CD8-positive, alpha-beta memory T cell (primary cell): Measurements from ENCODE around the gene APP. TPM values are rescaled to one million over a fixed set of nuclear protein-coding genes. Genes with fewer than 3 reads are reported as not detected.
A peak's percentile ranks its signal among the peaks of the same experiment; 100 is the strongest.

Source experiments
- CTCF ChIA-PET: fragments of 350-600 bp; sonication (Branson Sonifier 250); formaldehyde crosslinking; loops from one replicate; lab custom pipeline; 2021; ENCODE audit warnings: antibody characterized with exemption; lab: Charles Lee
- POLR2A ChIA-PET: fragments of 350-600 bp; sonication (Branson Sonifier 250); formaldehyde crosslinking; loops from one replicate; lab custom pipeline; 2021; ENCODE audit warnings: antibody characterized with exemption; lab: Charles Lee
- DNase-seq, 5 donors: peaks; one replicate each; pipeline versions ENCODE4 v3.0.0 to v3.0.0-alpha.2; 2020 to 2022; ENCODE audit warnings: mixed read lengths in 1 of 5
- H3K27ac ChIP-seq: one replicate; pipeline ENCODE4 v1.7.0; 2013; ENCODE audit warnings: low read depth, mild to moderate bottlenecking, low read length, moderate library complexity
- H3K27me3 ChIP-seq: 2 replicates; pipeline ENCODE4 v1.7.0; 2013; ENCODE audit warnings: low read length, mild to moderate bottlenecking; ENCODE audit not compliant: insufficient read depth, poor library complexity, severe bottlenecking
- H3K36me3 ChIP-seq: 2 replicates; pipeline ENCODE4 v1.7.0; 2013; ENCODE audit warnings: mild to moderate bottlenecking, low read length, moderate library complexity; ENCODE audit not compliant: insufficient read depth
- H3K4me1 ChIP-seq: 2 replicates; pipeline ENCODE4 v1.7.0; 2013; ENCODE audit warnings: mild to moderate bottlenecking, low read length, moderate library complexity; ENCODE audit not compliant: insufficient read depth
- H3K4me3 ChIP-seq: 2 replicates; pipeline ENCODE4 v1.7.0; 2013; ENCODE audit warnings: mild to moderate bottlenecking, low read length
- H3K9me3 ChIP-seq: 2 replicates; pipeline ENCODE4 v1.7.0; 2013; ENCODE audit warnings: mild to moderate bottlenecking, low read length
- H3K27ac Mint-ChIP-seq, 8 donors: one replicate each; pipeline ENCODE4 v1.8.0; 2020 to 2021; ENCODE audit warnings: mixed read lengths in 8 of 8, mild to moderate bottlenecking in 6 of 8, inconsistent platforms in 3 of 8, moderate library complexity in 3 of 8
- H3K27me3 Mint-ChIP-seq, 2 donors: one replicate each; pipeline ENCODE4 v1.8.0; 2020 to 2021; ENCODE audit warnings: mixed read lengths in 2 of 2, mild to moderate bottlenecking in 1 of 2, moderate library complexity in 1 of 2
- H3K36me3 Mint-ChIP-seq, 3 donors: one replicate each; pipeline ENCODE4 v1.8.0; 2020 to 2021; ENCODE audit warnings: mixed read lengths in 3 of 3, inconsistent platforms in 1 of 3, mild to moderate bottlenecking in 1 of 3
- H3K4me1 Mint-ChIP-seq, 3 donors: one replicate each; pipeline ENCODE4 v1.8.0; 2020 to 2021; ENCODE audit warnings: mixed read lengths in 3 of 3, inconsistent platforms in 1 of 3, mild to moderate bottlenecking in 1 of 3
- H3K4me3 Mint-ChIP-seq, 7 donors: one replicate each; pipeline ENCODE4 v1.8.0; 2020 to 2021; ENCODE audit warnings: mixed read lengths in 7 of 7, mild to moderate bottlenecking in 6 of 7, moderate library complexity in 4 of 7, inconsistent platforms in 2 of 7
- H3K9me3 Mint-ChIP-seq, 5 donors: one replicate each; pipeline ENCODE4 v1.8.0; 2020 to 2022; ENCODE audit warnings: mixed read lengths in 5 of 5, mild to moderate bottlenecking in 3 of 5, moderate library complexity in 2 of 5, inconsistent platforms in 1 of 5
- polyA plus RNA-seq: library from polyadenylated mRNA; unstranded; fragments of 300-500 nt; fragmentation: Illumina TruSeq; gene quantifications from one replicate; pipeline ENCODE4 v1.2.3, GENCODE V29; 2021
- total RNA-seq, 2 experiments: library from RNA; stranded (reverse); gene quantifications; one replicate each; pipeline ENCODE4 v1.2.3, GENCODE V29; 2021

The APP gene
- total and polyA plus RNA-seq, 3 experiments from 2014 or later: 5.3 to 15.3 (median 15.2) TPM

DNA sequence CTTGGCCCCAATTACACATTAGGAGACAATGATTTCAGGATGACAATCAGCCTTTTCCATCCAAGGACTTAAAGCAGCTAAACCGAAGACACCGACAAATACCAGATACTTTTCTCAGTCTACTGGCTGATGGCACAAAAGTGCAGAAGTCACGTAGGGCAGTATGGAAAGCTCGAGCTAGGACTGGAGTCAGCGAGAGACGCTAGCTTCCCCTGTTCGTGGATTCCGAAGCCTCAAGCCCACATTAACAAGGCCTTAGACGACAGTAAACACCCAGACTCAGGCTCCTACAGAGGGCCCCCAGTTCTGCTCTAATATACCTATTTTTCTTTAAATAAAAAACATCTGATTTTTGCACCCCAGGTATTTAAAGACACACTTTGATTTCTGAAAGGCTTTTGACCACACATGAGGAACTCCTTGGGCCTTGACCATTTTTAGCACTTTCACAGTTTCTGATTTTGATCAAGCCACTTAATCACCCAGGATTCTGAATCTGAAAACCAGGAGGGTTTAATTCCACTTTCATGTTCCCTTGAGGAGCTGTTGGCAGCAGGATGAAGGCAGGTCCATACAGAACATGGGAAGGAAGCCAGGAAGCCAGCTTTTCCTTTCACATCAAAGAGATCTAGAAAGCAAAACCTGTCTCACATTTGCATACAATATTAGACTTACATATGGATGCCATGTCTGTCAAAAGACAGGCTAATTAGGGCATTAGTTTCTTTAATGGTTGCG lies 231.7 kb downstream of the APP start:
- Mint-ChIP-seq H3K4me1 (no peaks in the 10 kb centered on the region), H3K27me3 (no peaks in the 10 kb centered on the region)
- POLR2A ChIA-PET: no interaction called here

GRCh38 chr21:25936776-25937175 lies 233.8 kb downstream of the APP start:
- H3K27ac ChIP-seq: no peak overlapping the region
- CTCF ChIA-PET: no interaction called here
- H3K4me3 Mint-ChIP-seq: no peak overlapping the region

More for the DNA sequence above, 231.7 kb downstream of the APP start:
- Histone ChIP-seq H3K27ac (no peak overlapping the region), H3K4me1 (no peaks in the 10 kb centered on the region), H3K36me3 (no peaks in the 10 kb centered on the region), H3K27me3 (no peaks in the 10 kb centered on the region), H3K4me3 (no peak overlapping the region), H3K9me3 (no peaks in the 10 kb centered on the region)
- H3K36me3 Mint-ChIP-seq: no peaks in the 10 kb centered on the region
- H3K4me3 Mint-ChIP-seq: no peak overlapping the region
- H3K9me3 Mint-ChIP-seq: no peaks in the 10 kb centered on the region
- H3K27ac Mint-ChIP-seq: peak overlapping the region in 1 of 8 donors; percentile 34
- DNase-seq: no peak
- CTCF ChIA-PET: no interaction called here

DNA sequence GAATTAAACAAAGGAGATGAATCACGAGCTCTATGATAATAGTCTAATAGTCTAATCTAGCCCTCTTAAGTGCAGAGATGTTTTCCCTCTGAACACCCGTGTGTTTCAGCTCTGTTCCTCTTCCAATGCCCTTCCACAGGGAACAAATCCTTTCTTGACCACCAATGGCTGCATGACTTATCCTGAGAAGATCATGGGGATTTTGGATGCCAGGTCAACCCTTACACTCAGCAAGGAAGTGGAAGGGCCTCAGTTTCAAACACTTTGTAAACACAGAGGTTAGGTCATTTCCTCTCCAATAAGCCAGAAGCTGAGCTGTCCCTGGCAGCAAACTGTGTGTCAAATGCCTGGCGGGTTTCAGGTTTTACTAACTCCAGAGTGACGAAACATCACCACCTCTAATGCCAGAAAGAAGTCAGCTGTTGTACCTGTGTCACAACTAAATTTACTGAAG lies 235.8 kb downstream of the APP start:
- no peak for DNase-seq
- Mint-ChIP-seq H3K9me3 (no peaks in the 10 kb centered on the region), H3K36me3 (no peaks in the 10 kb centered on the region), H3K27ac (no peak overlapping the region), H3K4me1 (no peaks in the 10 kb centered on the region), H3K27me3 (no peaks in the 10 kb centered on the region), H3K4me3 (no peak overlapping the region)
- no peaks in the 10 kb centered on the region for H3K27me3 ChIP-seq
- no peaks in the 10 kb centered on the region for H3K9me3 ChIP-seq
- no peak overlapping the region for H3K27ac ChIP-seq
- POLR2A ChIA-PET: no interaction called here
- H3K36me3 ChIP-seq: no peaks in the 10 kb centered on the region
- no peaks in the 10 kb centered on the region for H3K4me1 ChIP-seq
- CTCF ChIA-PET: no interaction called here
- H3K4me3 ChIP-seq: no peak overlapping the region

More at GRCh38 chr21:25936776-25937175, 233.8 kb downstream of the APP start:
- Histone ChIP-seq H3K27me3 (no peaks in the 10 kb centered on the region), H3K9me3 (no peaks in the 10 kb centered on the region), H3K36me3 (no peaks in the 10 kb centered on the region), H3K4me1 (no peaks in the 10 kb centered on the region), H3K4me3 (no peak overlapping the region)
- Mint-ChIP-seq H3K36me3 (no peaks in the 10 kb centered on the region), H3K27me3 (no peaks in the 10 kb centered on the region), H3K4me1 (no peaks in the 10 kb centered on the region), H3K27ac (no peak overlapping the region), H3K9me3 (no peaks in the 10 kb centered on the region)
- DNase-seq: no peak
- POLR2A ChIA-PET: no interaction called here

GRCh38 chr21:25934130-25934529 lies 236.4 kb downstream of the APP start:
- no peak for DNase-seq
- no peaks in the 10 kb centered on the region for H3K27me3 Mint-ChIP-seq
- H3K36me3 Mint-ChIP-seq: no peaks in the 10 kb centered on the region
- no peaks in the 10 kb centered on the region for H3K4me1 Mint-ChIP-seq
- Histone ChIP-seq H3K36me3 (no peaks in the 10 kb centered on the region), H3K4me3 (no peak overlapping the region), H3K27ac (no peak overlapping the region), H3K9me3 (no peaks in the 10 kb centered on the region), H3K4me1 (no peaks in the 10 kb centered on the region), H3K27me3 (no peaks in the 10 kb centered on the region)
- H3K4me3 Mint-ChIP-seq: no peak overlapping the region
- CTCF ChIA-PET: no interaction called here
- POLR2A ChIA-PET: no interaction called here
- H3K27ac Mint-ChIP-seq: no peak overlapping the region
- no peaks in the 10 kb centered on the region for H3K9me3 Mint-ChIP-seq

GRCh38 chr21:25931765-25932164 lies 238.8 kb downstream of the APP start:
- Histone ChIP-seq H3K4me1 (no peaks in the 10 kb centered on the region), H3K9me3 (no peaks in the 10 kb centered on the region), H3K36me3 (no peaks in the 10 kb centered on the region), H3K27ac (no peak overlapping the region), H3K4me3 (no peak overlapping the region), H3K27me3 (no peaks in the 10 kb centered on the region)
- Mint-ChIP-seq H3K36me3 (peaks cover 0 to 1% (median 0%) of the 10 kb centered on the region in 3 donors), H3K9me3 (no peaks in the 10 kb centered on the region), H3K27me3 (no peaks in the 10 kb centered on the region), H3K27ac (no peak overlapping the region), H3K4me1 (no peaks in the 10 kb centered on the region), H3K4me3 (no peak overlapping the region)
- ChIA-PET CTCF (no interaction called here), POLR2A (no interaction called here)
- no peak for DNase-seq

- no peaks in the 10 kb centered on the region for H3K27me3 Mint-ChIP-seq
- no peaks in the 10 kb centered on the region for H3K4me1 Mint-ChIP-seq
- H3K4me3 Mint-ChIP-seq: no peak overlapping the region
- Histone ChIP-seq H3K27ac (no peak overlapping the region), H3K9me3 (no peaks in the 10 kb centered on the region), H3K4me3 (no peak overlapping the region), H3K36me3 (no peaks in the 10 kb centered on the region), H3K27me3 (no peaks in the 10 kb centered on the region), H3K4me1 (no peaks in the 10 kb centered on the region)
- ChIA-PET CTCF (no interaction called here), POLR2A (no interaction called here)
- peaks cover 0 to 1% (median 0%) of the 10 kb centered on the region in 3 donors for H3K36me3 Mint-ChIP-seq
- no peak overlapping the region for H3K27ac Mint-ChIP-seq
- DNase-seq: no peak
- no peaks in the 10 kb centered on the region for H3K9me3 Mint-ChIP-seq
Observed at GRCh38 chr21:25929856-25930520, 240.6 kb downstream of the APP start.

DNA sequence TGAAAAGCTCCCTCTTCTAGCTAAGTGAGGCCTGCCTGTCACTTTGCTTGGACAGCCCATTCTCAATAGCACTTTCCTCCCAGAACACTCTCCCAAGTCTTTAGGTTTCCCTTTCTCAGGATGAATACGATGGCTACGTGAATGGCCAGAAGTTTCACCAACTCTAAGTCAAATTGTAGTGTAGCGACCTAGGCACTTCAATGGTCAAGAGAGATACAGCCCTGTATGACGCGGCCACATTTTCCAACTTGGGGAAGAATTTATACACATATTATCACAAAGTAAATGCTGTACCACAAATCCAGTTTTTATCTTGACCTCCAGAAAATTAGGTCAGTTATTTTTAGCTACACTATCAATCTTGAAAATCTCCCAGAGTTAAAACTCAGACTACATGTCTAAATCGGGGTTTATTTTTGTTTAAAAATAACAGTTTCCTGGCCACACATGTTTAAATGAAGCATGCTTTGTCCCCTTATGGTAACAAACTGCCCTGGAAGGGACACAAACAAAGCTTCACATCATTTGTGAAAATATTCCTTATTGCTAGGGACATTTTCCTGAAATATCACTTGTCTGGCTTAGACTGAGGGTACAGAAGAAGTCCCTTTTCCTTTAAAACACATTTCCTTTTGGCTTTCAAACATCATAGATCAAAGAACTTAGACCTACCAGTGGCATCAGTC lies 243.2 kb downstream of the APP start:
- Mint-ChIP-seq H3K36me3 (peaks cover 0 to 1% (median 0%) of the 10 kb centered on the region in 3 donors), H3K9me3 (no peaks in the 10 kb centered on the region), H3K4me3 (no peak overlapping the region), H3K4me1 (no peaks in the 10 kb centered on the region), H3K27ac (no peak overlapping the region), H3K27me3 (no peaks in the 10 kb centered on the region)
- no peak overlapping the region for H3K27ac ChIP-seq
- no peaks in the 10 kb centered on the region for H3K4me1 ChIP-seq
- H3K36me3 ChIP-seq: no peaks in the 10 kb centered on the region
- H3K27me3 ChIP-seq: no peaks in the 10 kb centered on the region
- CTCF ChIA-PET: no interaction called here
- no peaks in the 10 kb centered on the region for H3K9me3 ChIP-seq
- POLR2A ChIA-PET: no interaction called here
- no peak overlapping the region for H3K4me3 ChIP-seq
- no peak for DNase-seq

DNA sequence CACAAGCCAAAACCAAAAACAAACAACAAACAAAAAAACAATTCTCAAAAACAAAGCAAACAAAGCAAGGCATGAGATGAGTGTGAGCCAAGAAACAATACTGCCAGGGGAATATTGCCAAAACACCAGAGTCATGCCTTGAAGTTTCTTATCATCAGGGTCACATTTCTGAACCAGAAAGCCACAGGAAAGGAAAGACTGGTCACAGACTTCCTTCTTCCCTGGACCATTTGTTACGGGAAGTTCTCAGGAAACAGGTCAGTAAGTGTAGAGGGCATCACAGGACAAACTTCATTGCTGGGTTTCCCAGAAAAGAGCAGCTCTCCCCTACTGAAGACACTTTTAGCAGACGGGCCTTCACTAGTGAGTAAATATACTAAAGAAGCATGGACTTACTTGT lies 244.6 kb downstream of the APP start:
- H3K9me3 ChIP-seq: no peaks in the 10 kb centered on the region
- ChIA-PET CTCF (no interaction called here), POLR2A (no interaction called here)
- no peak overlapping the region for H3K4me3 ChIP-seq
- Mint-ChIP-seq H3K36me3 (peaks cover 0 to 1% (median 0%) of the 10 kb centered on the region in 3 donors), H3K4me1 (no peaks in the 10 kb centered on the region), H3K27me3 (no peaks in the 10 kb centered on the region), H3K27ac (no peak overlapping the region), H3K4me3 (no peak overlapping the region), H3K9me3 (no peaks in the 10 kb centered on the region)
- no peaks in the 10 kb centered on the region for H3K4me1 ChIP-seq
- H3K27me3 ChIP-seq: no peaks in the 10 kb centered on the region
- no peaks in the 10 kb centered on the region for H3K36me3 ChIP-seq
- no peak for DNase-seq
- no peak overlapping the region for H3K27ac ChIP-seq
